ENCODE data around the gene C2orf72.

Gene C2orf72

DNA sequence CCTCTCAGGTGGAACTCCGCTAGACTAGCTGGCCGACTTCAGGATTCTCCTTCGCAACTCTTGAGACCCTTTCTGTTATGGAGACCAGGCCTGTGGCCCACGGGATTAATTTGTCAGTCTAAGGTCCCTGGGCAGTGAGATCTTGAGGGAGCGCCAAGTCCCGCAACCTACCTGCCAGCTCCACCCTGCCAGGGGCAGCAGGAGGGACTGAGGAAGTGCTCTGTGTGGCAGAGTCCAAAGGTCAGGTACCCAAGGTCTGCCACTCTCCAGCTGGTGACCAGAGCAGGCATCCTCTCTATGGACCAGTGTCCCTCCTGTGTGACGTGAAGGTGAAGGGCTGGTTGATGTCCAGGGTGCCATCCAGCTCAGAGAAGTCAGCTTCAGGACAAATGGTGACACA, 45.7 kb upstream of the C2orf72 start:
- H3K4me1 ChIP-seq (ENCODE audit: control insufficient read depth in 2 of 2, insufficient read depth in 1 of 2, low read depth in 1 of 2, low read length in 2 of 2), result peaks cover 3% of the 10 kb centered on the region in 2 donors
- no peak overlapping the region for H2BK5ac ChIP-seq (ENCODE audit: low read length)
- no peaks in the 10 kb centered on the region for H3K36me3 ChIP-seq (replicated peaks in 1 of 2; ENCODE audit: control insufficient read depth in 2 of 2, insufficient read depth in 2 of 2, low read length in 2 of 2)
- H3K14ac ChIP-seq (ENCODE audit: low read length), result no peak overlapping the region
- no peak overlapping the region for H2AFZ ChIP-seq (ENCODE audit: low read length)
- H3K27me3 ChIP-seq (ENCODE audit: control insufficient read depth in 3 of 3, insufficient read depth in 3 of 3, low read depth in 1 of 3, low read length in 3 of 3), result peaks cover 1 to 6% (median 2%) of the 10 kb centered on the region in 3 experiments
- peak overlapping the region; percentile 75 for H3K23ac ChIP-seq (ENCODE audit: low read depth, low read length, poor library complexity)
- H2BK120ac ChIP-seq (ENCODE audit: low read depth, low read length), result no peak overlapping the region
- H4K91ac ChIP-seq (ENCODE audit: low read depth, low read length, poor library complexity), result no peak overlapping the region
- H3K18ac ChIP-seq (ENCODE audit: low read length), result no peak overlapping the region
- no peak for DNase-seq (ENCODE audit: low spot score)
- H3K9ac ChIP-seq (ENCODE audit: low read depth, low read length, poor library complexity), result no peak overlapping the region
- no peak overlapping the region for H3K4me2 ChIP-seq (ENCODE audit: insufficient read depth, low read length, poor library complexity, severe bottlenecking)
- peaks cover under 1 to 2% of the 10 kb centered on the region in 2 donors for H3K9me3 ChIP-seq (replicated peaks in 1 of 2; ENCODE audit: control insufficient read depth in 2 of 2, insufficient read depth in 1 of 2, low read depth in 1 of 2, low read length in 2 of 2)
- H3K27ac ChIP-seq (replicated peaks; ENCODE audit: low read length), result no peak overlapping the region
- H3K4me3 ChIP-seq (ENCODE audit: low read length in 2 of 2), result no peak overlapping the region
- no peak overlapping the region for H2AK5ac ChIP-seq (ENCODE audit: low read depth, low read length)
- H4K8ac ChIP-seq (ENCODE audit: low read depth, low read length), result no peak overlapping the region
- no peak overlapping the region for H3K4ac ChIP-seq (ENCODE audit: low read length)
- H2BK15ac ChIP-seq (ENCODE audit: low read length), result no peak overlapping the region
- no peaks in the 10 kb centered on the region for H3K79me1 ChIP-seq (ENCODE audit: low read depth, low read length)
- no CpG with 5 or more reads among the region's 7 CpGs for WGBS, 2 donors (ENCODE audit: extremely low coverage in 2 of 2, insufficient read length in 2 of 2, insufficient replicate concordance in 1 of 2)
- no peak overlapping the region for H2BK12ac ChIP-seq (ENCODE audit: low read length)

DNA sequence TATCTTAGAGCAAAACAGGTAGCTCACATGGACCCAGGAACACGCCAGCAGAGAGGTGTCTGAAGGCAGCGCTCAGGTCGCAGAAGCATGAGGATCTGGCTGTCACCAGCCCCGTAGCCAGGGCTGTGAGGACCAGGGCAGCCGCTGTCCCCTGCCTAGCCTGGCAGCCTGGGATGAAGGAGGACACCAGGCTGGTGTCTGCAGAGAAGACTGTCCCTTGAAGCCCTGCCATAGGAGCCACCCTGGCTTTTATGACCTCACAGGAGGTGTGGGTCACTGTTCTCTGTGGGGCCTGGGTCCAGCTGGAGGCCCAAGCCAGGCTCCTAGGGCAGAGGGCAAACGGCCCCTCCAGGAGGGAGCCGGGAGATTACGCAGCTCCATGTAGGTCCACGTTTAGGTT, 41.5 kb upstream of the C2orf72 start, which contains the start of gene SPATA3:
TSS of gene SPATA3 (plus strand) at position 301 of the 400 bp plus-strand sequence. CDS start 113 bp downstream, outside the sequence.
- peaks cover 0 to 8% (median 0%) of the 10 kb centered on the region in 3 experiments for H3K27me3 ChIP-seq (ENCODE audit: control insufficient read depth in 3 of 3, insufficient read depth in 3 of 3, low read depth in 1 of 3, low read length in 3 of 3)
- H2BK15ac ChIP-seq (ENCODE audit: low read length), result no peak within 1 kb of the TSS
- no CpG with 5 or more reads among the region's 9 CpGs for WGBS, 2 donors (ENCODE audit: extremely low coverage in 2 of 2, insufficient read length in 2 of 2, insufficient replicate concordance in 1 of 2)
- H4K91ac ChIP-seq (ENCODE audit: low read depth, low read length, poor library complexity), result no peak within 1 kb of the TSS
- no peak within 1 kb of the TSS for H3K27ac ChIP-seq (replicated peaks; ENCODE audit: low read length)
- no peaks in the 10 kb centered on the region for H3K36me3 ChIP-seq (replicated peaks in 1 of 2; ENCODE audit: control insufficient read depth in 2 of 2, insufficient read depth in 2 of 2, low read length in 2 of 2)
- no peak within 1 kb of the TSS for H2BK5ac ChIP-seq (ENCODE audit: low read length)
- H3K9me3 ChIP-seq (replicated peaks in 1 of 2; ENCODE audit: control insufficient read depth in 2 of 2, insufficient read depth in 1 of 2, low read depth in 1 of 2, low read length in 2 of 2), result peaks cover 2 to 7% of the 10 kb centered on the region in 2 donors
- H3K4ac ChIP-seq (ENCODE audit: low read length), result peak within 1 kb of the TSS; percentile 27
- no peak within 1 kb of the TSS for H2AFZ ChIP-seq (ENCODE audit: low read length)
- no peak for DNase-seq (ENCODE audit: low spot score)
- H3K4me3 ChIP-seq (ENCODE audit: low read length in 2 of 2), result peak within 1 kb of the TSS in 1 of 2 donors; percentile 19
- H3K23ac ChIP-seq (ENCODE audit: low read depth, low read length, poor library complexity), result no peak within 1 kb of the TSS
- H3K14ac ChIP-seq (ENCODE audit: low read length), result peak within 1 kb of the TSS; percentile 97
- H3K4me1 ChIP-seq (ENCODE audit: control insufficient read depth in 2 of 2, insufficient read depth in 1 of 2, low read depth in 1 of 2, low read length in 2 of 2), result no peaks in the 10 kb centered on the region
- H3K79me1 ChIP-seq (ENCODE audit: low read depth, low read length), result no peaks in the 10 kb centered on the region
- H4K8ac ChIP-seq (ENCODE audit: low read depth, low read length), result no peak within 1 kb of the TSS
- no peak within 1 kb of the TSS for H2BK12ac ChIP-seq (ENCODE audit: low read length)
- peak within 1 kb of the TSS; percentile 56 for H2AK5ac ChIP-seq (ENCODE audit: low read depth, low read length)
- peak within 1 kb of the TSS; percentile 40 for H3K18ac ChIP-seq (ENCODE audit: low read length)
- H3K4me2 ChIP-seq (ENCODE audit: insufficient read depth, low read length, poor library complexity, severe bottlenecking), result no peak within 1 kb of the TSS
- H3K9ac ChIP-seq (ENCODE audit: low read depth, low read length, poor library complexity), result no peak within 1 kb of the TSS
- no peak within 1 kb of the TSS for H2BK120ac ChIP-seq (ENCODE audit: low read depth, low read length)

DNA sequence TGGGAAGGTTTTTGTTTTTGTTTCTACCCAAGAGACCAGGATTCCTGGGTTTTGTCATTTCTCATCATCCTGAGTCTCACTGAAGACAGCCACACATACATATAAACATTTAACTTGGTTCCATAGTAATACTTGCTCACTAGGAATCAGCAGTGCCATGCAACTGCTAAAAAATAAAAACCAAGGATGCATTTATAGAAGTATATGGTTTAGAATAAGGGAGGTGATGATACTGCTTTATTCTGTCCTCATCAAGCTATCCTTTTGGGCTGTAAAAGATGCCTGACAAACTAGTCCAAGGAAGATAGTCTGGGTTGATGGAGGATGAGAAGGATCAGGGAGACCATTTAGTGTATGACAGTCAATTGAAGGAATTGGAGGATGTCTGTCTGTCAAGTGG, 40.7 kb upstream of the C2orf72 start:
- Histone ChIP-seq H3K4me3 (ENCODE audit: low read length in 2 of 2) (no peak overlapping the region), H3K9me3 (replicated peaks in 1 of 2; ENCODE audit: control insufficient read depth in 2 of 2, insufficient read depth in 1 of 2, low read depth in 1 of 2, low read length in 2 of 2) (peaks cover 2 to 7% of the 10 kb centered on the region in 2 donors), H2BK12ac (ENCODE audit: low read length) (no peak overlapping the region), H3K36me3 (replicated peaks in 1 of 2; ENCODE audit: control insufficient read depth in 2 of 2, insufficient read depth in 2 of 2, low read length in 2 of 2) (no peaks in the 10 kb centered on the region), H3K18ac (ENCODE audit: low read length) (no peak overlapping the region), H3K14ac (ENCODE audit: low read length) (no peak overlapping the region), H3K4me1 (ENCODE audit: control insufficient read depth in 2 of 2, insufficient read depth in 1 of 2, low read depth in 1 of 2, low read length in 2 of 2) (no peaks in the 10 kb centered on the region), H2BK5ac (ENCODE audit: low read length) (no peak overlapping the region), H2AFZ (ENCODE audit: low read length) (no peak overlapping the region), H3K23ac (ENCODE audit: low read depth, low read length, poor library complexity) (no peak overlapping the region), H2AK5ac (ENCODE audit: low read depth, low read length) (no peak overlapping the region), H3K9ac (ENCODE audit: low read depth, low read length, poor library complexity) (no peak overlapping the region), H2BK15ac (ENCODE audit: low read length) (no peak overlapping the region), H3K27me3 (ENCODE audit: control insufficient read depth in 3 of 3, insufficient read depth in 3 of 3, low read depth in 1 of 3, low read length in 3 of 3) (peaks cover 0 to 8% (median 0%) of the 10 kb centered on the region in 3 experiments), H4K91ac (ENCODE audit: low read depth, low read length, poor library complexity) (no peak overlapping the region), H3K79me1 (ENCODE audit: low read depth, low read length) (no peaks in the 10 kb centered on the region), H3K4ac (ENCODE audit: low read length) (no peak overlapping the region), H3K4me2 (ENCODE audit: insufficient read depth, low read length, poor library complexity, severe bottlenecking) (no peak overlapping the region), H2BK120ac (ENCODE audit: low read depth, low read length) (no peak overlapping the region), H3K27ac (replicated peaks; ENCODE audit: low read length) (no peak overlapping the region), H4K8ac (ENCODE audit: low read depth, low read length) (no peak overlapping the region)
- DNase-seq (ENCODE audit: low spot score), result no peak

DNA sequence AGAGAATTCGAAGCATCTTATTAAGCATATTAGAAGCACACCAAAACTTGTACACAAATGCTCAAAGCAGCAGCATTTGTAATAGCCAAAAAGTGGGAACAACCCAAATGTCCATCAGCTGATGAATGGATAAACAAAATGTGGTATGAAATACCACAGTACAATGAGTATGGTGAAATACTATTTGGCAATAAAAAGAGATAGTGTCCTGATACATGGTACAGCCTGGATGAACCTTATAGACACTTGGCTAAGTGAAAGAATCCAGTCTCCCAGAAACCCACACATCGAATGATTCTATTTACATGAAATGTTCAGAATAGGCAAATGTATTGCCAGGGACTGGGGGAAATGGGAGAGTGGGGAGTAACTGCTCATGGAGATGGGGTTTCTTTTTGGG, 38.4 kb upstream of the C2orf72 start:
- H3K23ac ChIP-seq (ENCODE audit: low read depth, low read length, poor library complexity), result no peak overlapping the region
- no peak overlapping the region for H3K9ac ChIP-seq (ENCODE audit: low read depth, low read length, poor library complexity)
- WGBS, 2 donors (ENCODE audit: extremely low coverage in 2 of 2, insufficient read length in 2 of 2, insufficient replicate concordance in 1 of 2), result no CpG with 5 or more reads among the region's 2 CpGs
- H3K18ac ChIP-seq (ENCODE audit: low read length), result no peak overlapping the region
- H3K36me3 ChIP-seq (replicated peaks in 1 of 2; ENCODE audit: control insufficient read depth in 2 of 2, insufficient read depth in 2 of 2, low read length in 2 of 2), result no peaks in the 10 kb centered on the region
- H2AFZ ChIP-seq (ENCODE audit: low read length), result no peak overlapping the region
- no peak overlapping the region for H3K14ac ChIP-seq (ENCODE audit: low read length)
- no peak overlapping the region for H3K4ac ChIP-seq (ENCODE audit: low read length)
- H3K79me1 ChIP-seq (ENCODE audit: low read depth, low read length), result no peaks in the 10 kb centered on the region
- H3K27ac ChIP-seq (replicated peaks; ENCODE audit: low read length), result no peak overlapping the region
- H3K4me3 ChIP-seq (ENCODE audit: low read length in 2 of 2), result no peak overlapping the region
- no peak overlapping the region for H3K4me2 ChIP-seq (ENCODE audit: insufficient read depth, low read length, poor library complexity, severe bottlenecking)
- H3K9me3 ChIP-seq (replicated peaks in 1 of 2; ENCODE audit: control insufficient read depth in 2 of 2, insufficient read depth in 1 of 2, low read depth in 1 of 2, low read length in 2 of 2), result peaks cover 2 to 7% of the 10 kb centered on the region in 2 donors
- H2BK12ac ChIP-seq (ENCODE audit: low read length), result no peak overlapping the region
- no peak overlapping the region for H2AK5ac ChIP-seq (ENCODE audit: low read depth, low read length)
- no peak for DNase-seq (ENCODE audit: low spot score)
- no peaks in the 10 kb centered on the region for H3K4me1 ChIP-seq (ENCODE audit: control insufficient read depth in 2 of 2, insufficient read depth in 1 of 2, low read depth in 1 of 2, low read length in 2 of 2)
- H2BK5ac ChIP-seq (ENCODE audit: low read length), result no peak overlapping the region
- no peak overlapping the region for H2BK120ac ChIP-seq (ENCODE audit: low read depth, low read length)
- H3K27me3 ChIP-seq (ENCODE audit: control insufficient read depth in 3 of 3, insufficient read depth in 3 of 3, low read depth in 1 of 3, low read length in 3 of 3), result peaks cover 0 to 14% (median 0%) of the 10 kb centered on the region in 3 experiments
- no peak overlapping the region for H4K91ac ChIP-seq (ENCODE audit: low read depth, low read length, poor library complexity)
- H4K8ac ChIP-seq (ENCODE audit: low read depth, low read length), result no peak overlapping the region
- H2BK15ac ChIP-seq (ENCODE audit: low read length), result no peak overlapping the region
